ENCODE results near the gene HMCES.

- TF ChIP-seq POLR2A (IDR thresholded peaks at IDR 0.05; ENCODE audit: low read length) (no peak), GATA1 (IDR thresholded peaks at IDR 0.05; ENCODE audit: low read depth, low read length) (no peak)
Measured at GRCh38 chr3:129282727-129283327, 4.2 kb downstream of the HMCES start.

Data from erythroblast (primary cell).